Endothelial cell of umbilical vein (primary cell): ENCODE results near the gene CCNE1.

ENCODE experiments used
- CTCF ChIP-seq, 2 donors: IDR thresholded peaks; 1 replicate in 1 of 2; 2 replicates in 1 of 2; pipeline ENCODE4 v1.5.1; 2011; ENCODE audit warnings: low read length in 2 of 2, mild to moderate bottlenecking in 2 of 2, moderate library complexity in 2 of 2, control low read depth in 1 of 2, inconsistent platforms in 1 of 2, low read depth in 1 of 2; ENCODE audit not compliant: insufficient read depth in 1 of 2; ENCODE audit errors: extremely low read depth in 1 of 2
- EZH2 ChIP-seq: IDR thresholded peaks from 2 replicates; pipeline ENCODE4 v1.6.1; 2012; ENCODE audit warnings: borderline replicate concordance, low read depth, mild to moderate bottlenecking, moderate library complexity, low read length, inconsistent platforms; ENCODE audit not compliant: severe bottlenecking
- FOS ChIP-seq: IDR thresholded peaks from 2 replicates; pipeline ENCODE4 v1.6.1; 2011; ENCODE audit warnings: mild to moderate bottlenecking, low read length, moderate library complexity, borderline replicate concordance; ENCODE audit not compliant: insufficient read depth
- GATA2 ChIP-seq: IDR thresholded peaks from 2 replicates; pipeline ENCODE4 v1.7.0; 2011; ENCODE audit warnings: low read depth, mild to moderate bottlenecking, moderate library complexity, mixed read lengths, low read length; ENCODE audit not compliant: insufficient read length, insufficient read depth
- MYC ChIP-seq: IDR thresholded peaks from one replicate; pipeline ENCODE4 v1.6.1; 2011; ENCODE audit warnings: mild to moderate bottlenecking, low read depth, low read length
- POLR2A ChIP-seq: IDR thresholded peaks from 2 replicates; pipeline ENCODE4 v1.6.1; 2012; ENCODE audit warnings: low read depth, mild to moderate bottlenecking, control low read depth, low read length
- POLR2AphosphoS5 ChIP-seq: IDR thresholded peaks from 2 replicates; pipeline ENCODE4 v1.6.1; 2012; ENCODE audit warnings: low read depth, mild to moderate bottlenecking, control low read depth, low read length, moderate library complexity; ENCODE audit not compliant: insufficient read depth
- TF ChIP-seq, protein P1 (sequence below): IDR thresholded peaks from 2 replicates; pipeline ENCODE4 v1.6.1; 2011; ENCODE audit not compliant: insufficient read depth, insufficient read length

DNA sequence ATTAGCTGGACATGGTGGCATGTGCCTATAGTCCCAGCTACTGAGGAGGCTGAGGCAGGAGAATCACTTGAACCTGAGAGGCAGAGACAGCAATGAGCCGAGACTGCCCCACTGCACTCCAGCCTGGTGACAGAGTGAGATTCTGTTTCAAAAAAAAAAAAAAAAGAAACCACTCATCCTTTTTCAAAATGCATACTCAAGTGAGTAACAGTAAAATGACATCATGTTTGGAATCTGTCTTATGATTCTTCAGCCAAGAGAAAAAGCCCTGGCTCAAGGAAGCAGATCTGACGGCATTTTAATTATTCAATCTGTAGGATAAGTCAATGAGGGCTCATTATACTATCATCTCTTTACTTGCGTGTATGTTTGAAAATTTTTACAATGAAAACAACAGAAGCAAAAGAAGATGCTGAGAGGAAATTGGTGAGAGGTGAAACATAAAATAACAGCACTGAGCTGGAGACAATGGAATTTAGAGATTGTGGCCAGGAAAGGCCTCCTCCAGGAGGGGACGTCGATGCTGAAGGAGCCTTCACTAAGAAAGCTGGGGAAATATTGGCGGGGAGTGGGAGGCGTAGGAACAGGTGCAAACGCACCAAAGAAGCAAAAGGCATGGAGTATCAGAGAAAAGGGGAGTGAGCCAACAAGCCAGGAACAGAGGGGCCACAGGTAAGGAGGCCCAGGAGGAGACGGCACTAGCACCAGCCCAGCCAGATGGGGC, 12.9 kb upstream of the CCNE1 start:
- TF ChIP-seq CTCF (IDR thresholded peaks at IDR 0.05; ENCODE audit: extremely low read depth in 1 of 2, insufficient read depth in 1 of 2, low read depth in 1 of 2, low read length in 2 of 2): no peak
- TF ChIP-seq POLR2A: no peak
- TF ChIP-seq, protein P1, sequence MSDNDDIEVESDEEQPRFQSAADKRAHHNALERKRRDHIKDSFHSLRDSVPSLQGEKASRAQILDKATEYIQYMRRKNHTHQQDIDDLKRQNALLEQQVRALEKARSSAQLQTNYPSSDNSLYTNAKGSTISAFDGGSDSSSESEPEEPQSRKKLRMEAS: no peak
- no peak for TF ChIP-seq GATA2
- no peak for TF ChIP-seq EZH2
- TF ChIP-seq POLR2AphosphoS5: no peak
- TF ChIP-seq FOS: no peak
- TF ChIP-seq MYC: no peak
